GM21528 (cell line): ENCODE data around the gene CCNE1.

ENCODE experiments used
- ATAC-seq: cut with Tn5 transposase; IDR thresholded peaks from one replicate; pipeline ENCODE4 v1.9.1; 2021; ENCODE audit warnings: mild to moderate bottlenecking, moderate library complexity; ENCODE audit not compliant: unreplicated experiment, low FRiP score

CCNE1 gene

DNA sequence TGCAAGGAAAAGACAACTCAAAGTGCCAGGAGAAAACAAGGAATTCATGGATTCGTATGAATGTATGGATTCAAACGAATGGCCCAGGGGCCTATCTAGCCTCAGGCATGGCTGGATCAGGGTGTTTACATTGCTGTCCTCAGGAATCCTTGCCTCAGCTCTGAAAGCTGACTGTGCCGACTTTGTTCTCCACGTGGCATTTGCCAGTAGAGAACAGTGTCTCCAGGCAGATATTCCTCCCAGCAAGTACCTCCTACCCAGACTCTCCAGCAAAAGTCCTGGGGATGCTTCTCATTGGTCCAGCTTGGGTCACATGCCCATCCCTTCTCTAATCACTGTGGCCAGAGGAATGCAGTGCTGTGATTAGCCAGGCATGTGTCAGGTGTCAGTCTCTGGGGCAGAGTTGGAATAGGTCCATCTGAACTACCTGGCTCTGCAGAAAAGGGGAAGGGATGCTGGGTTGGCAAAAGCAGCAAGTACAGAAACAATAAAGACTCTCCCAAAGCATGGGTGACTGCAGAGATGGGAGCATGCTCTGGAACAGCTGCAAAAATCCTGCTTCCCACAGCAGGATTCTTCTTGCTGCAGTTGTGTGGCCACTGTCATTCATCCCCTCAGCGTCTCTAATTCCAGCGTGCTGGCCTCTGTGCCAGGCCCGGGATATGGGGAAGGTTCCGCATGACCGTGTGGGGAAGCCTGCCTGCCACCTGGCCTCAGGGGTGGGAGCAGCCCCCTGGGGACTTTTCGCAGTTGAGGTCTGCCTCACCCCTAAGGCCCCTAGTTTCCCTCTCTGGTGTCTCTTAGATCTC is 30.0 kb downstream of the CCNE1 start:
- no peak for ATAC-seq

GRCh38 chr19:29842471-29843179 is 30.8 kb downstream of the CCNE1 start:
- ATAC-seq: no peak

- ATAC-seq: no peak
Measured at GRCh38 chr19:29843180-29844051, 31.6 kb downstream of the CCNE1 start.

GRCh38 chr19:29844891-29845573 is 33.2 kb downstream of the CCNE1 start:
- peak; percentile 73 for ATAC-seq

- peak; percentile 12 for ATAC-seq
Measured at GRCh38 chr19:29845574-29846176, 33.9 kb downstream of the CCNE1 start.

GRCh38 chr19:29849208-29849607 is 37.4 kb downstream of the CCNE1 start:
- no peak for ATAC-seq

GRCh38 chr19:29850482-29850881 is 38.7 kb downstream of the CCNE1 start:
- no peak for ATAC-seq

GRCh38 chr19:29851769-29852521 is 40.2 kb downstream of the CCNE1 start:
- ATAC-seq: peak; percentile 55

DNA sequence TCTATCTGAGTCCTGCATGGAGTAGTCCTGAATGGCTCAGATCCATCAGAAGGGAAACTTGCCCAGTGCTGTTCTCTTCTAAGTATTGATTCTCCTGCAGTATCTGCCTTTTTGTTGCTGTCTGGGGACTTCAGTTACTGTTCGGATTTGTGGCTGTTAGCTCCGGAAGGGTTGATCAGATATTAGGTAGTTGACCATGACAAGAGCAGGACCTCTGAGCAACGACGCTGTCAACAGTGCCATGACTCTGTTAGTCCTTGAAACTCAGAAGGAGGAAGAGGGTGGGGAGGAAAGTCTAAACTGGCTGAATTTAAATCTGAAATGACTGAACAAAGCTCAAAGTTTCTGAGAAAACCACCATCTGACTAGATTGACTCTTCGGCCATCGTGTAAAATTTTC is 42.2 kb downstream of the CCNE1 start:
- no peak for ATAC-seq

DNA sequence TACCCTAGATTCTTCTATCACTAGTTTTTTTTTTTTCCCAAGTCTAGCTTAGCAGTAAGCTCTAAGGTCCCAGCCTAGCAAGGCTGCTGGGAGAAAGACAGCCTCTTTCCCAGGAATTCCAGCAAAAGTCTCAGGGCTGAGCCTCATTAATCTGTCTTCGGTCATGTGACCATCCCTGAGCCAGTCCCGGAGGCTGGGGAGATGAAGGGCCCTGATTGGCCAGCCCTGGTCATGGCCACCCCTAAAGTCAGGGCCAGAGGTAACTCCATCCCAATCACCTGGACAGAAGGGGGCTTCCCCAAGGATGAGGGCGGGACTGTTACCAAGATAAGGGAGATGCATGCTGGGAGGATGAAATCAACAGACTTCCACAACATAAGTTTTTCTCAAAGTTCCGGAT is 43.3 kb downstream of the CCNE1 start:
- no peak for ATAC-seq

DNA sequence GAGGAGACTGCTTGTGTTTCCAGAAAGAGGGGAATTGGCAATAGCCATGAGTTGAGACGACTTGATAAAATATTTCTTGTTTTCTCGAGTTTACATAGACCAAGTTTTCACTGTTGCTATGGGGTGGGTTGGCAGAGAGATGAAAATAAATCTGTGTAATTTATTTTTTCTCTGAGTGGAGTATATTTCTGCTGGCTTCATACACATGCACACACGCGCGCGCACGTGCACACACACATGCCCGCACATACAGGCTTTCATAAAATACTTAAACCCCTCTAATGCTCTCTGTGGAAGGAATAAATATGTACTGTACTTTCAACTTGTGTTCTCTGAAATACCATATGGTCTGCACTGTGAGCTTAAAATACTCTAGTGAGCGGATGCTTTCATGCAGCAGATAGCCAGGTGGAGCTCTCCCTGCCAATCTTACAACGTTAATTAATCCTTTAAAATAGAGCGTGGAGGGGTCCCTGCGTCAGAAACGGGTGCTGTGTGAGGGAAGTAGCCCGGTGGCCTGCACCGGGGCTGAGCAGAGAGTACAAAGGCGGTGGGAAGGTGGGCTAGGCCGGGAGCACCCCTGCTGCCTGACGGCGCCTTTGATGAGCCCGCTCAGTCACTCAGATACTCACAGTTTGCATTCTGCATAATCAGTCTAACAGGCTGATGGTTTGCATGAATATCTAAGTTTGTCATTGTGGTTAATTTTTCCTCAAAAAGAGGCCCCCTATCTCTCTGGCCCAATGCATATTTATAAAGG is 44.1 kb downstream of the CCNE1 start:
- ATAC-seq: no peak

GRCh38 chr19:29858000-29858596 is 46.3 kb downstream of the CCNE1 start:
- no peak for ATAC-seq

- no peak for ATAC-seq
Measured at GRCh38 chr19:29858621-29859020, 46.8 kb downstream of the CCNE1 start.

GRCh38 chr19:29860492-29860891 is 48.7 kb downstream of the CCNE1 start:
- no peak for ATAC-seq

GRCh38 chr19:29861574-29861973 is 49.8 kb downstream of the CCNE1 start:
- no peak for ATAC-seq

DNA sequence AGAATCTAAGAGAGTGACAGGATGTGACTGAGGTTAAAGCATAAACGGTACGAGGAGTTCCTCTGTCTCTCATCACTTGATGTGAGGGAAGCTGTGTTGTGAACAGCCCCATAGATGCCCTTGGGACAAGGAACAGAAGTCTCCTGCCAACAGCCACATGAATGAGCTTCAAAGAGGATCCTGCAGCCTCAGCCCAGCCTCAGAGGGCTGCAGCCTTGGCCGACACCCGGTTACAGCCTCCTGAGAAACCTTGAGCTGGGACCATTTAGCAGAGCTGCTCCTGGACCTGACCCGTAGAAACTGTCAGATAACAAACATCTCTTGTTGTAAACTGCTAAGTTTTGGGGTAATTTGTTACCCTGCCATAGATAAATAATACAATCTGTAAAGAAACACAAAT is 54.2 kb downstream of the CCNE1 start:
- ATAC-seq: no peak

GRCh38 chr19:29867984-29868383 is 56.2 kb downstream of the CCNE1 start:
- ATAC-seq: no peak

- no peak for ATAC-seq
Measured at GRCh38 chr19:29871143-29871542, 59.4 kb downstream of the CCNE1 start.
